Activated CD4-positive, alpha-beta memory T cell treated with anti-CD3 and anti-CD28 coated beads for 36 hours (primary cell): ENCODE results near the gene ZBTB20. TPM values are rescaled to one million over a fixed set of nuclear protein-coding genes. Genes with fewer than 3 reads are reported as not detected.

Experiments used
- CTCF ChIA-PET: fragments of 350-600 bp; sonication (Branson Sonifier 250); formaldehyde crosslinking; loops from one replicate; lab custom pipeline; 2021; ENCODE audit warnings: antibody characterized with exemption, inconsistent platforms; lab: Charles Lee
- POLR2A ChIA-PET: fragments of 350-600 bp; sonication (Branson Sonifier 250); formaldehyde crosslinking; loops from one replicate; lab custom pipeline; 2021; ENCODE audit warnings: antibody characterized with exemption; lab: Charles Lee
- DNase-seq: peaks from one replicate; pipeline ENCODE4 v3.0.0-alpha.2; 2020
- H3K27ac Mint-ChIP-seq: one replicate; pipeline ENCODE4 v1.8.0; 2021; ENCODE audit warnings: mixed read lengths
- H3K27me3 Mint-ChIP-seq: one replicate; pipeline ENCODE4 v1.8.0; 2021; ENCODE audit warnings: mixed read lengths
- H3K36me3 Mint-ChIP-seq: one replicate; pipeline ENCODE4 v1.8.0; 2021; ENCODE audit warnings: mixed read lengths
- H3K4me1 Mint-ChIP-seq: one replicate; pipeline ENCODE4 v1.8.0; 2021; ENCODE audit warnings: low read depth, mixed read lengths
- H3K4me3 Mint-ChIP-seq: one replicate; pipeline ENCODE4 v1.8.0; 2021; ENCODE audit warnings: mild to moderate bottlenecking, mixed read lengths
- H3K9me3 Mint-ChIP-seq: one replicate; pipeline ENCODE4 v1.8.0; 2021; ENCODE audit warnings: mixed read lengths
- intact Hi-C: fragments of 100-400 bp; cut with micrococcal nuclease; formaldehyde crosslinking; loops from one replicate; pipeline ENCODE4 v1.15.1; 2023
- total RNA-seq, 2 experiments: library from RNA; stranded (reverse); gene quantifications; one replicate each; pipeline ENCODE4 v1.2.3, GENCODE V29; 2021

The ZBTB20 gene
- total RNA-seq, 2 experiments from 2014 or later: 4.4 to 5.4 TPM

GRCh38 chr3:114551770-114552526, 595.1 kb downstream of the ZBTB20 start:
- no peak overlapping the region for H3K4me3 Mint-ChIP-seq
- CTCF ChIA-PET: interaction anchor here (0.5 to 1.0 kb wide), 2 partner anchors 19 to 209 kb away, joined by 4 read pairs; no protein-coding TSS in a partner anchor
- H3K9me3 Mint-ChIP-seq: no peaks in the 10 kb centered on the region
- POLR2A ChIA-PET: no interaction called here
- H3K27me3 Mint-ChIP-seq: no peaks in the 10 kb centered on the region
- H3K36me3 Mint-ChIP-seq: peaks cover 3% of the 10 kb centered on the region
- intact Hi-C loops: no loop called here
- no peak for DNase-seq
- H3K27ac Mint-ChIP-seq: no peak overlapping the region
- H3K4me1 Mint-ChIP-seq: no peaks in the 10 kb centered on the region

- no peaks in the 10 kb centered on the region for H3K9me3 Mint-ChIP-seq
- CTCF ChIA-PET: no interaction called here
- H3K4me1 Mint-ChIP-seq: no peaks in the 10 kb centered on the region
- no peaks in the 10 kb centered on the region for H3K27me3 Mint-ChIP-seq
- H3K4me3 Mint-ChIP-seq: no peak overlapping the region
- H3K27ac Mint-ChIP-seq: no peak overlapping the region
- intact Hi-C loops: no loop called here
- peaks cover 3% of the 10 kb centered on the region for H3K36me3 Mint-ChIP-seq
- POLR2A ChIA-PET: no interaction called here
- DNase-seq: no peak
Measured at GRCh38 chr3:114550165-114550564, 596.9 kb downstream of the ZBTB20 start.

- Mint-ChIP-seq H3K36me3 (peaks cover 1% of the 10 kb centered on the region), H3K9me3 (no peaks in the 10 kb centered on the region), H3K4me3 (no peak overlapping the region), H3K4me1 (peaks cover 2% of the 10 kb centered on the region), H3K27me3 (no peaks in the 10 kb centered on the region), H3K27ac (no peak overlapping the region)
- ChIA-PET POLR2A (no interaction called here), CTCF (no interaction called here)
- no peak for DNase-seq
- intact Hi-C loops: no loop called here
Measured at GRCh38 chr3:114545193-114545592, 601.9 kb downstream of the ZBTB20 start.

GRCh38 chr3:114542359-114542758, 604.7 kb downstream of the ZBTB20 start:
- Mint-ChIP-seq H3K4me3 (no peak overlapping the region), H3K4me1 (peaks cover 2% of the 10 kb centered on the region), H3K27me3 (no peaks in the 10 kb centered on the region), H3K9me3 (no peaks in the 10 kb centered on the region), H3K36me3 (peaks cover 3% of the 10 kb centered on the region), H3K27ac (no peak overlapping the region)
- CTCF ChIA-PET: no interaction called here
- POLR2A ChIA-PET: no interaction called here
- intact Hi-C loops: no loop called here
- no peak for DNase-seq

- no peaks in the 10 kb centered on the region for H3K27me3 Mint-ChIP-seq
- no peak overlapping the region for H3K4me3 Mint-ChIP-seq
- peaks cover 3% of the 10 kb centered on the region for H3K9me3 Mint-ChIP-seq
- POLR2A ChIA-PET: no interaction called here
- CTCF ChIA-PET: no interaction called here
- H3K36me3 Mint-ChIP-seq: peaks cover 10% of the 10 kb centered on the region
- DNase-seq: no peak
- intact Hi-C loops: no loop called here
- no peak overlapping the region for H3K27ac Mint-ChIP-seq
- peaks cover 3% of the 10 kb centered on the region for H3K4me1 Mint-ChIP-seq
Measured at GRCh38 chr3:114539525-114539924, 607.6 kb downstream of the ZBTB20 start.

- Mint-ChIP-seq H3K9me3 (peaks cover 4% of the 10 kb centered on the region), H3K36me3 (peaks cover 15% of the 10 kb centered on the region), H3K27me3 (no peaks in the 10 kb centered on the region), H3K27ac (no peak overlapping the region), H3K4me3 (no peak overlapping the region), H3K4me1 (peaks cover 4% of the 10 kb centered on the region)
- intact Hi-C loops: no loop called here
- ChIA-PET POLR2A (no interaction called here), CTCF (no interaction called here)
- no peak for DNase-seq
Measured at GRCh38 chr3:114538211-114538610, 608.9 kb downstream of the ZBTB20 start.

- Mint-ChIP-seq H3K4me1 (no peaks in the 10 kb centered on the region), H3K9me3 (no peaks in the 10 kb centered on the region), H3K27me3 (no peaks in the 10 kb centered on the region), H3K27ac (no peak overlapping the region), H3K4me3 (no peak overlapping the region), H3K36me3 (peaks cover 8% of the 10 kb centered on the region)
- intact Hi-C loops: no loop called here
- no peak for DNase-seq
- ChIA-PET CTCF (interaction anchor here (1.1 kb wide), 1 partner anchor 13 kb away, joined by 3 read pairs; no protein-coding TSS in a partner anchor), POLR2A (no interaction called here)
Measured at GRCh38 chr3:114528517-114528916, 618.6 kb downstream of the ZBTB20 start.

- intact Hi-C loops: no loop called here
- Mint-ChIP-seq H3K27me3 (no peaks in the 10 kb centered on the region), H3K27ac (no peak overlapping the region), H3K4me1 (no peaks in the 10 kb centered on the region), H3K9me3 (no peaks in the 10 kb centered on the region), H3K36me3 (peaks cover 2% of the 10 kb centered on the region), H3K4me3 (no peak overlapping the region)
- POLR2A ChIA-PET: no interaction called here
- DNase-seq: no peak
- CTCF ChIA-PET: interaction anchor here (0.5 to 1.1 kb wide), 4 partner anchors 11 to 94 kb away, joined by 3 to 4 read pairs (median 3); no protein-coding TSS in a partner anchor
Measured at GRCh38 chr3:114527036-114527644, 619.9 kb downstream of the ZBTB20 start.

GRCh38 chr3:114525278-114525677, 621.8 kb downstream of the ZBTB20 start:
- Mint-ChIP-seq H3K4me1 (no peaks in the 10 kb centered on the region), H3K36me3 (no peaks in the 10 kb centered on the region), H3K27ac (no peak overlapping the region), H3K9me3 (no peaks in the 10 kb centered on the region), H3K27me3 (no peaks in the 10 kb centered on the region), H3K4me3 (no peak overlapping the region)
- CTCF ChIA-PET: interaction anchor here (0.6 to 0.9 kb wide), 3 partner anchors 24 to 111 kb away, joined by 3 read pairs; no protein-coding TSS in a partner anchor
- no peak for DNase-seq
- intact Hi-C loops: no loop called here
- POLR2A ChIA-PET: no interaction called here

GRCh38 chr3:114519415-114519814, 627.7 kb downstream of the ZBTB20 start:
- Mint-ChIP-seq H3K27me3 (no peaks in the 10 kb centered on the region), H3K4me3 (no peak overlapping the region), H3K9me3 (no peaks in the 10 kb centered on the region), H3K4me1 (no peaks in the 10 kb centered on the region), H3K27ac (no peak overlapping the region), H3K36me3 (no peaks in the 10 kb centered on the region)
- CTCF ChIA-PET: no interaction called here
- DNase-seq: no peak
- intact Hi-C loops: no loop called here
- POLR2A ChIA-PET: no interaction called here

GRCh38 chr3:114518206-114518808, 628.8 kb downstream of the ZBTB20 start:
- intact Hi-C loops: no loop called here
- no peak overlapping the region for H3K27ac Mint-ChIP-seq
- no peak overlapping the region for H3K4me3 Mint-ChIP-seq
- no peaks in the 10 kb centered on the region for H3K4me1 Mint-ChIP-seq
- no peaks in the 10 kb centered on the region for H3K36me3 Mint-ChIP-seq
- H3K27me3 Mint-ChIP-seq: no peaks in the 10 kb centered on the region
- ChIA-PET POLR2A (no interaction called here), CTCF (no interaction called here)
- DNase-seq: no peak
- no peaks in the 10 kb centered on the region for H3K9me3 Mint-ChIP-seq

GRCh38 chr3:114510201-114510600, 636.9 kb downstream of the ZBTB20 start:
- POLR2A ChIA-PET: no interaction called here
- intact Hi-C loops: no loop called here
- Mint-ChIP-seq H3K27me3 (peaks cover 7% of the 10 kb centered on the region), H3K27ac (no peak overlapping the region), H3K4me3 (no peak overlapping the region), H3K36me3 (no peaks in the 10 kb centered on the region), H3K4me1 (peaks cover 7% of the 10 kb centered on the region), H3K9me3 (no peaks in the 10 kb centered on the region)
- no peak for DNase-seq
- CTCF ChIA-PET: interaction anchor here (0.6 kb wide), 1 partner anchor 537 kb away, joined by 4 read pairs; no protein-coding TSS in a partner anchor
